HG03060 (cell line): ENCODE data around the gene NOC2L.

Experiments
- ATAC-seq: cut with Tn5 transposase; IDR thresholded peaks from one replicate; pipeline ENCODE4 v1.9.1; 2021; ENCODE audit warnings: low read depth, moderate number of reproducible peaks; ENCODE audit not compliant: unreplicated experiment

The NOC2L gene

DNA sequence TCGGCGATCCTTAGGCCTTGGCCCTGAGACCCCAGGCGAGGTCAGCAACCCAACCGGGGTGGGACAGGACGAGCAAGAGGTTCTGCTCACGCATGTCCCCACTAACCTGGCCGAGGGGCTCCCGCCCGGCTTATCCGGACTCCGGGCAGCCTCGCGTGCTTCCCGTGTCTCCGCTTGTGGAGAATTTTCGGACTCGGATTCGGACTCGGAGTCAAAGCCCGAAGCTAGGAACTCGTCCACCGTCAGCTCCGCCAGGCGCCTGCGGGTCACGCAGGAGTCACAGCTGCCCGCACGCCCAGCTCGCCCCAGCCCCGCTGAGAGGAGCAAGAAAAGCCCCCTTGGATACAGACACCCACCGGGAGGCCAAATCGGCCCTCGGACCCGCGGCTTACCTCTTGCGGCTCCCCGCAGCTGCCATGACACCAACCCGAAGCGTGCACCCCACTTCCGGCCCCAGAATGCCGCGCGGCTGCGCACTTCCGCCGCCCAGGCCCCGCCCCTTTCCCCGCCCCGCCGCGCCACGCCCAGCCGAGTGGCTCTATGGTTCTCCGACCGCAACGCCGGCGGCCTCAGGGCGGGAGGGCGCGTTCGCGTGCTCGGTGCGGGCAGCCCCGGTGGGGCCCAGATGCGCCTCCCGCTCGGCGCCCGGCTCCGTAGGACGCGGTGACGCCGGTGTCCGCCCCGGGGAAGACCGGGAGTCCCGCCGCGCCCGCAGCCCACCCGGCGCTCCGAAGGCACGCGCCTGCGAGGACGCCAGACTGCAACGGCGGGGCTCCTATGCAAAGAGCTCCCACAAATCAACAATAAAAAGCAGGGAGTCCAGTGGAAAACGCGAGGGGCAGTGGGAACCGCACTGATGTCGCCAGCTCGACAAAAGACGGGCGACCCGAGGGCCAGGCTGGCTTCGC is at the start of gene NOC2L:
Gene NOC2L (minus strand): TSS at position 434 of the 908 bp plus-strand sequence. CDS start 16 bp downstream, at position 418.
- ATAC-seq = no peak

DNA sequence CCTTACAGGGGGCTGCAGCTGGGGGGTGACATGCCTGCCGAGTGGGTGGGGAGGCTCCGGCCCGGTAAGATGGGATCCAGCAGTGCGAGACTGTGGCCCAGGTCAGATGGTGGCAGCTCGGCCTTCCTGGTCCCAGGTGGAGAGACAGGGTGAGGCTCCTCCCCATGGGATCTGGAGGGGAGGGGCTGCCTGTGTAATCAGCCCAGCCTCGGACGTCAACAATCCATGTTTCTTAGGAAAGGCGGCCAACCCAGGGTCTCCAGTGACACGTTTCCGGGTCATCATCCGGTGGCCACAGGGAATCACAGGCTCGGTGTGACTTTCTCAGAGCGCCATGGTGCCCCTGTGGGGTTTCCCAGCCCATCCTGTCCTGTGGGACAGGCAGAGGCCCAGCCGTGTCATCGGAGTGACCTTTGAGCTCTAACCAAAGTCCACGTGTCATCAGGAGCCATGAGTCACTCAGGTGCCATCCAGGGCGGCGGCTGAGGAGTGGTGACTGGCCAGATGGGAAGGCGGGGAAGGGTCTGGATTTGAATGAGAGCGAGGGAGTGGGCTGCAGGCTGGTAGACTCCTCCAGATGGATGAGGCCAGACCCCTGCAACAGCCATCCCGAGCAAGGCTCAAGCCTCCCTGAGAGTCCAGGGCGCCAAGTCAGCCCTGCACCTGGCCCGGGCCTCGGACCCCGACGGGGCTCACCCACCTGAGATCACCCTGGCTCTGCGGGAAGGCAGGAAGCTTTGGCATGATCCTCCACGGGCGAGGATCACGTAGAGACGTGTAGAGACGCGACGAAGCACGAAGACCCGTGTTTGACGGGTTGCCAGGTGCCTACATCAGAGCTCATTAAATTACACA is 47.5 kb upstream of the NOC2L start:
- no peak for ATAC-seq

DNA sequence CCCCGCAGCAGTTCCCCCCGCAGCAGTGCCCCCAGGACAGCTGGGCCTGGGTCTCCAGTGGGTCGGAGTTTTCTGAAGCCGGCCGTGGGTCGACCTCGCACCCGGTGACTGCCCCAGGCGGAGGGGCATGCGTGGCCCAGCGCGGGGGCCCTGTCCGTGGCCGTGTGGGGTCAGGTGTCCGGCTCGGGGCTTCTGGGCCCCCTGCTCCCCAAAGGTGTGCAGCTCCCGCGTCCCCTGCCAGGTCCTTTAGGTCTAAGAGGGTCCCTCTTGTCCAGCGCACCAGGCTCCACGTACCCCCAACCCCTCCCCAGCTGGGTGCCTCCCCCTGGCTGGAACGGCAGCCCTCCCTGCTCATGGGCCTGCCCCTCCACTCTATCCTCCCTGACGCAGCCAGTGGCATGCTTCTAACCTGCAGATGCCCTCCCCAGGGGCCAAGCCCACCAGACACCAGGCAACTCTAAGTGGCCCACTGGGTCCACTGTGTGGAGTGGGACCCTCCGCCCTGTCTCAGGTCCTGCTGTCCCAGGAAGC is 46.8 kb upstream of the NOC2L start:
- ATAC-seq = no peak

DNA sequence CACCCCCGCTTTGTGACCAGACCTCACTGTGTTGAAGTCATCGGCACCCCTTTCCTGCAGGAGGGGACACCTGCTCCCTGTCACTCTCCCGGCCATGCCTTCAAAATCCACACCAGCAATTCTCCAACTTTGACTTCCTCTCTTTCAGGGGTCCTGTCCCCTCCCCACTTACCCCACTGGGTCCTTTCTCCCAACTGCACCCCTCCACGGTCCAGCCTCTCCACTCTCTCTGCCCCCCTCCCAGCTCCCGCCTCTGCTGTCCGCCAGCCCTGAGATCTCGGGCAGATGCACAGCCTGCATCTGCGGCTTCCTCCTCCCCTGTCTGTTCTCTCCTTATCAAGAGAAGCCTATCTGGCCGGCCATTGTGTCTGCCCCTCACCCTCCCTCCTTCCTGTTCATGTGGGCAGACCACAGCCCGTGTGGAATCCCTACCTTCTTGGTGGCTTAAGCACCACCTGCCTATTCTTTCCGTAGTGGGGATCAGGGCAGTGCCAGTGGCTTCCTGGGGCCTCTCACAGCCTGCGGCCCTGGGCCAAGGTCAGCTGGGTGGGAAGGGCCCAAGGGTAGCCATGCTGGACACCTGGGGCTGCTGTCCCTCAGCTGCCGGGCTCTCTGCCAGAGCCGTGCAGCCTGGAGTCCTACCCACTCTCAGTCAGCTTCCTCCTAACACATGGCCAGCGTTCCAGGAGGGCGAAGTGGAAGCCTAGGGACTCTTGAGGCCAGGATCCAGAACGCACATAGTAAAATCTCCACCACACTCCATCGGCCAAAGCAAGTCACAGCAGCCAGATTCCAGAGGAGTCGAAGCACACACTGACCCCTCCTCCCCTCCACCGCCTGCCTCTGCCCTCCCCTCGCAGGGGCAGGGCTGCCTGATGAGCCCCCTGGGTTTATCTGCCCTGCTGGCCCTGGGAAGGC is 46.0 kb upstream of the NOC2L start:
- ATAC-seq = no peak

DNA sequence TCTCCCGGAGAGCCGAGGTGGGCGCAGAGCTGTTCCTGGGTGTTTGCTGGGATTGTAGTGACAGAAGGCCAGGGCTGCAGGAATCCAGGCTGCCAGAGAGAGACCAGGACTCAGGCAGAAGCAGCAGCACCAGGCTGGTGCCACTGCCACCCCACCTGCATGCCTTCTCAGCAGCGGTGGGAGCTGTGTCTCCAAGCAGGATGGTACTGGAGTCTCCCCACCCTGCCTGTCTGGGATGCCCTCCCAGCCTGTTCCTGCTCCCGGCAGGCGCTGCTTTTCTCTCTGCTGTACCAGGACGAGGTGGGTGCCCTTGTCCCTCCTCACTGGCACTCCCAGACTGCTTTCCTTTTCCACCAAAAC is 45.3 kb upstream of the NOC2L start:
- no peak for ATAC-seq

DNA sequence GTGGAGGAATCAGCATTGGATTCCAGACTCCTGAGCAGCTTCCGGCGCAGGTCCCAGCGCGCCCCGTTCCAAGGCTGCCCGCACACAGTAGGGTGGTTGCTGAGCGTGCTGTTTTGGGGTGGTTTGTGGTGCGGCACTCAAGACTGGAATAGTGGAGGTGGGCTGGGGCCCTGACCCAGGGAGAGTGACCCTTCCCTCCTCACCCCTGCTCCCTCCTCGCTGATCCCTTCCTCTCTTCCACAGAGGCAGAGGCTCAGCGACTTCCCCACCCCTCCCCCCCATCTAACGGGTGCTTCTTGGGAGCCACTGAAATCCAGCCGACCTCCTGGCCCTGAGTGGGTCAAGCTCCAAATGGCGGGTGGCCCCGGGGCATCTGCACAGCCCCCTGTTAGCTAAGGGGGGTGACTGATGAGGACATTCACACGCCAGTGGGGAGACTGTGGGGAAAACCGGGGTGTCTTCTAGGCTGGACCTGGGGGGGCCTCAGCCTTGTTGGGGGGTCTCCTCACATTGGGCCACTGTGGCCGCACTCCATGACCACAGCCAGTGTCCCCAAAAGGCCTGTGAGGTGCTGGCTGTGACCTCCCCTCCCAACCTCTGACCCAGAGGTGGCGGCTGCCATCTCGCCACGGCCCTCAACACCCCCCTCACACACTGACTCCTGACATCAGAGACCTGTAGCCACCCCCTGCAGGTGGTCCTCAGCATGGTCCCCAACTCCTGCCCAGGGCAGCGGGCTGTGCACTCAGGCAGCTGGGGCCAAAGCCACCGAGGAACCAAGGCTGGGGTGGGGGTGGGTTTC is 44.8 kb upstream of the NOC2L start:
- no peak for ATAC-seq

DNA sequence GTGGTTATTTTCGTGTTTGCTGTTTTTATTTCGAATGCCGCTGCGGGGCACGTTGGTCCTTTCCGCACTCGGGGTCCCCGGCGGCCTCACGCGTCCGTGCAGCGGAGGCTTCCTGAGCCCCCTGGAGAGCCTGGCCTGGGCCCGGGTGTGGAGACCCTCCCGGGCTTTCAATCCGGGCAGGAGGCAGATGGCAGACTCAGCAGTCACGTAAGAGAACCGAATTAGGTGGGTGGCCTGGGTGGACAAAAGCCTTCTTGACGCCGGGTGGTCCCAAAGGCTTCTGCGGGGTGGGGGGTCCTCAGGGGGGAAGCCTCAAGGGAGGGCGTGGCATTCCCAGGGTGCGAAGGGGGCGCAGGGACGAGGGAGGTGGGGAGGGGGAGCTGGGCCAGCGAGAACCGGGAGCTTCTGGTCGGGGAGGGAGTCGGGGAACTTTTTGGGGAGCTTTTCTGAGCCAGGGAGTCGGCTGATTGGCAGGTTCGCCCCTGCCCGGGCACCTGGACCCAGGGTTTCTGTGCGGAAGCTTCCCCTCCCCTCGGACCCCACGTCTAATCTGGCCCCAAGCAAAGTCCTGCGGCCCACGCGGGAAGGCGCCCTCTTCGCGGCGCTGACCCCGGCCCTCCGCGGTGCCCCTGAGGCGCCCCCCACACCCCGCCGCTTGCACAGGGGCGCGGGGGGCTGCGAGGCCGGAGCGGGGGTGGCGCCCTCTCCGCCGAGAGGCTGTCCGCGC is 42.2 kb upstream of the NOC2L start:
- ATAC-seq = no peak

DNA sequence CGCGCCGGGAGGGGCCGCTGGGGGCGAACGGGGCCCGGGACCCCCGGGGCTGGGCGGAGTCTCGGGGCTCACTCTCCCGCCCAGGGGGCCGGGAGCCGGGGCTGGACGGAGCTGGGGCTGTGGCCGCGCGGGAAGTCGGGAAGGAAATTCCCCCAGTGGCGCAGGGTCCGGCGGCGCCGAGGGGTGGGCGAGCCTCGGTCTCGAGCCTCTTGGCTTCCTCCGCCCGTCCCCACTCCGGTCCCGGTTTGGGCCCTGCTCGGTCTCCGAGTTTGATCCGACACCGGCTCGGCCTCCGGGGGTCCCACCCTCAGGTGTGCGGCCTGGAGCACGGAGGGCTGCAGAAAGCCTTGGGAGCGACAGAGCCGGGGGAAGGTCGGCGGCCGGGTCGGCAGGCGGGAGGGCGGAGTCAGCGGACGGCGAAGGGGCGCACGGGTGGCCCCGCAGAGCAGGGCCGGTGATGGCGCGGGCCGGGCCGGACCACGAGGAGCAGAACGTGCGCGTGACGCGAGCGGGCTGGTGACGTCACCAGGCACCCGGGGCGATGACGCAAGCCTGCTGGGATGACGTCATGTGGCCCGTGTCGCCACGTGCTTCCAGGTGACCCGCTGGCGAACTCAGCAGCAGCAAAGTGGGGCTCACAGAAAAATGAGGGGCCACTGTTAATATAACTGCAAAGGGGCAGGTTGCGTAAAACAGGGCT is 41.5 kb upstream of the NOC2L start:
- no peak for ATAC-seq

DNA sequence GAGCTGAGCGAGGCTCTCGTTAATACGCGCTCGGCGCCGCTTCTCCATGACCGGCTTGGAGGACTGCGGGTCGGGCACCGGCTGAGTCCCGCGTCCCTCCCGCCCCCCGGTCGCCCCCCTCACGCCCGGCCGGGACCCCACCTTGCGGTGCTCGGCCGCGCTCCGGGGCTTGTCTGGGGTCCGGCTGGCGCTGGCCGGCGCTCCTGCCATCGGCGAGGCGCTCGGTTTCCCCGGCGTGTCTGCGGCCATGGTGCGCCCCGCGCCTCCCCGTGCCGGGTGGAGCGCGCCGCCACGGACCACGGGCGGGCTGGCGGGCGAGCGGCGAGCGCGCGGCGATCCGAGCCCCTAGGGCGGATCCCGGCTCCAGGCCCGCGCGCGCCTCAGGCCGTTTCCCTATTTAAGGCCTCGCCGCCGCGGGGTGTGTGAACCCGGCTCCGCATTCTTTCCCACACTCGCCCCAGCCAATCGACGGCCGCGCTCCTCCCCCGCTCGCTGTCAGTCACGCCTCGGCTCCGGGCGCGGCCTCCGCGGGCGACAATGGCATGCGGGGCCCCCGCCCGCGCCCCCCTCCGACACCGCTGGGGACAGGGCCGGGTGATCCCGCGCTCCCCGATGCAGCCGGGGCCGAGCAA is 40.8 kb upstream of the NOC2L start, which contains the start of gene HES4:
Gene HES4 (minus strand): TSS at position 373 of the 632 bp plus-strand sequence. CDS start 124 bp downstream, at position 249.
- ATAC-seq = no peak

DNA sequence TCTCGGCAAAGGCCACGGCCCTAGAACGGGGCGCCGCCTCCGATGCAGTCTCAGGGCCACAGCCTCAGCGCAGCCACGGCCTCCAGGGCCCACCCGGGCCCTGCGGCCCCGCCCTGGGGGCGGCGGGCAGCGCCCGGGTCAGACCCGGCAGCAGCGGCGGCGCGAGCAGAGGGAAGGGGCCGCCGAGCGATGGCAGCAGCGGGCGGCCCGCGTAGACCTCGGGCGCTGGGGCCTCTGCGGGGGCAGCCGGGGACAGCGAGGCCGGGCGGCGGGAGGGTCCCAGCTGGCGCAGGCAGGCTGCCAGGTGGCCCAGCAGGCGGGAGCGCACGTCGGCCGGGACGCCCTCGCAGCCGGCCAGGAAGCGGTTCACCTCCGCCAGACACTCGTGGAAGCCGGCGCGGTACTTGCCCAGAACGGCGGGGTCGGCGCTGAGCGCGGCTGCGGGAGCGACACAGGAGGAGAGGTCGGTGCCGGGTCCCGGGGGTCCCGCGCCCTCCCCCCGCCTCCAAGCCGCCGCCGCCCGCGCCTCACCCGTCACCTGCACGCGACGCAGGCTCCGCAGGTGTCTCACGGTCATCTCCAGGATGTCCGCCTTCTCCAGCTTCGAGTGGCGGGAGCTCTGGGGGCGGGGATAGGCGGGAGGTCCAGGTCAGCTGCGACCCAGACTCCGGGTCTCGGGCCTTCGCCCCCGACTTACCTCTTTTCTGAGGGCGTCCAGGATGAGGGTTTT is 40.1 kb upstream of the NOC2L start:
- no peak for ATAC-seq

DNA sequence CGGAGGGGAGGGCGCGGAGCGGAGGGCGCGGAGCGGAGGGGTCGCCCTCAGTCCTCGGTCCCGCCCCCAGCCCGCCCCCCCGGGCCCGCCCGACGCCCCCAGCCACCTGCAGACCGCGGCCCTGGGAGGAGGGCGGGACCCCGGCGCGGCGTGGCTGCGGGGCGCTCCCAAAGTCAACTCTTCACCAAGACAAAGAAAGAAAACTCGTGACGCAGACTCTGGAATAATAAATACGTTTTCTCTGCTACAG is 39.6 kb upstream of the NOC2L start:
- ATAC-seq = no peak

DNA sequence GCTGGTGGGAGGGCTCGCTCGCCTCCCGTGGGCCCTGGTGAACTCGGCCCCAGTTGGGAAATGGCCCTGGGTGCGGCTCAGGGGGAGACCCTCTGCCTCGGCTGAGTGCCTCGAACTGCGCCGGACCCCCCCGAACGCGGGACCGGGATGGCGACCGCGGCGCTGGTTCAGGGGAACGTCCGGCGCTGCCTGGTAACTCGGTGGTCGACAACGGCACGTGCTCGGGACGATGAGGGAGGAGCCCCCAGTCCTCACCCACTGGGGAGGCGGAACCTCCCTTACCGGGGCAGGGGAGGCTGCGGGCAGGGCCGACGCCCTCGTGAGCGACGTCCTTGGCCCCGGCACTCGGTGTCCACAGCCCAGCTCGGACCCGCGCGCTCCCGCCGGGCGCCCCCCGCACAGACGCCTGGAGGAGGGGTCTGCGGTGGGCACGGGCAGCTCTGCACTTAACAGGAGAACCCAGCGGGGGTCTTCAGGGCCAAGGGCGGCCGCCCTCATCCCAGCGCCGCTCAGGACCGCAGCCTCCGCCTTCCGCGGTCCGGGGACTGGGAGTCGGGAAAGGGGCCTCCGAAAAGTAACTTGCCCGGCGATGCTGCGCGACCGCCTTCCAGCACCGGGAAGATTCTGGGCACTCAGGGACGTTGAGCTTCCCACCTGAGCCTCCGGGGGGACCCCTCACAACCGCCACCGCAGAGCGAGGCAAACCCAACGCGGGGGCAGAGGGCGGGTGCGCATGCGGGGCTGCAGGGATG is 39.1 kb upstream of the NOC2L start:
- no peak for ATAC-seq

DNA sequence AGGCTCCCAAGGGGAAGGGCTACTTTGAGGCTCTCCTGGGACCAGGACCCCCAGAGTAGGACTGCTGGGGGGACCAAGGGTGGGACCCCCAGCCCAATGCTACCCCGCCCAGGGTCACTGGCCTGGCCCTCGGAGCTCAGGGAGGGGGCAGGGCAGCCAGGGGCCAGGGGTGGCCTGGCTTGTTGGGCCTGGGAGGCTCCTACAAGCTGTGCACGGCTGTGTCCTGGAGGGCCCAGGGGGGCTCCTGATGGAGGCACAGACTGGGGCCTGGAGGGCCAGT is 38.6 kb upstream of the NOC2L start:
- ATAC-seq = no peak

DNA sequence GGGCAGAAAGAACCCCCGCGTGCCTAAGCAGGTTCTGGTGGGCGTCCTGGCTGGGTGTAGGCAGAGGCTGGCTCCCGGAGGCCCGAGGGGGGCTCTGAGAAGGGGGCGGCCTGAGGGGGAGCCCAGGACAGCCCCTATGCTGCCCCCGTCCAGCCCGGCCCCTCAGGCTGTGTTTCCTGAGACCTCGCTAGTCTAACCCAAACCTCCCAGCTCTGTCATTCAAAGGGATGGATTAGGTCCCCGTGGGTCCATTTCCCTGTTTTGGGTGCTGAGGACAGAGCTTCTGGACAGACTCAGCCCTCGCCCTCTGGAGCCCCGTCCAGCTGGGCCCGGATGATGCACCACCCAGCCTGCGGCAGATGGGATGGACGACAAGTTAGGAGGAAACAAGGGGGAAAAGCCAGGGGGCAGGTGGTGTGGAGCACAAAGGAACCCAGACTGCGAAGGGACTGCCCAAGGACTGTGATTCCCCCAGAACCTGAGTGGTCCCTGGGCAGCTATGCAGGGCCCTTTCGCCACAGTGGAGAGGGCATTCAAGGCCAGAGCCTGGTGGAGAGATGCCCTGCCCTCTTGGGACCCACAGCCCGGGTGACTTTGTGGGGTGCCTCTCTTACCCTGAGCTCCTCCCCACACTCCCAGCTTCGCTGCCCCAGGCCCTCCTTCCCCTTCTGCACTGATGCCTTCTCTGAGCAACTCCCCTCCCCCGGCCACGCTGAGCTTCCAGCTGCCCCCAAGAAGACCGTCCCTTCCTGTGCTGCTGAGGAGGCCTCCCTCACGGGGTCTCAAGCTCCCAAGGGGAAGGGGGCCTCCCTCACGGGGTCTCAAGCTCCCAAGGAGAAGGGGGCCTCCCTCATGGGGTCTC is 38.0 kb upstream of the NOC2L start:
- no peak for ATAC-seq

DNA sequence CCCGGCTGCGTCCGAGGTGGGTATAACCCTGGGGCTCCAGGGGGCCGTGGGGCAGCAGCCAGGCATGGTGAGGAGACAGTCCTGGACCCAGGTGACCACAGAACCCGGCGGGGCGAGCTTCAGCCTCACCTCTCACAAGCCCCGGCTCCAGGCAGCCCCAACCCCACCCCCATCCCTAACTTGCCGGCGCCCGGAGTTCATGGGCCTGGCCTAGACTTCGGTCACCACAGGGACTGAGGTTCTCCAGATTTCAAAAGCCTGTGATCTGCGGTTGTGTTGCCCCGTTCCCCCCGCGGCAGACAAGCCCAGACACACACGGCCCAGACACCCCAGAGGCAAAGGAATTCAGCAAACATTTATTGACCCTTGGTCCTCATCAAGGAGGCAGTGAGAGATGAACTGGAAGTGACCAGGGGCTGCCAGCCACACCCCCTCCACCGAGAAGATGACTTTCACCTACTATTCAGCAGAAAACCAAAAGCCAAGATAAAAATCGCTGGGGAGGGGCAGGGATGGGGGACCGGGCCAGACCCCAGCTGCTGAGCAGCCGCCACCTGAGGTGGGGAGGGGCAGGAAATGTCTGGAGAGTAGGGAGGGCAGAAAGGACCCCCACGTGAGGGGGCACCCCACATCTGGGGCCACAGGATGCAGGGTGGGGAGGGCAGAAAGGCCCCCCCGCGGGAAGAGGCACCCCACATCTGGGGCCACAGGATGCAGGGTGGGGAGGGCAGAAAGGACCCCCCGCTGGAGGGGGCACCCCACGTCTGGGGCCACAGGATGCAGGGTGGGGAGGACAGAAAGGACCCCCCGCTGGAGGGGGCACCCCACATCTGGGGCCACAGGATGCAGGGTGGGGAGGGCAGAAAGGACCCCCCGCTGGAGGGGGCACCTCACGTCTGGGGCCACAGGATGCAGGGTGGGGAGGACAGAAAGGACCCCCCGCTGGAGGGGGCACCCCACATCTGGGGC is 36.9 kb upstream of the NOC2L start:
- ATAC-seq = no peak
